HUES48 (cell line): Measurements from ENCODE around the gene EPS8L2.

Experiments used
- H3K27ac ChIP-seq: one replicate; pipeline ENCODE4 v1.7.0; 2013; ENCODE audit warnings: low read depth, low read length, inconsistent platforms
- H3K27me3 ChIP-seq: 2 replicates; pipeline ENCODE4 v1.6.1; 2013; ENCODE audit warnings: mild to moderate bottlenecking, low read length; ENCODE audit not compliant: control insufficient read depth, insufficient read depth
- H3K36me3 ChIP-seq: 2 replicates; pipeline ENCODE4 v1.6.1; 2013; ENCODE audit warnings: low read length; ENCODE audit not compliant: control insufficient read depth, insufficient read depth
- H3K4me1 ChIP-seq: 2 replicates; pipeline ENCODE4 v1.6.1; 2013; ENCODE audit warnings: mild to moderate bottlenecking, low read length; ENCODE audit not compliant: control insufficient read depth, insufficient read depth
- H3K4me3 ChIP-seq: 2 replicates; pipeline ENCODE4 v1.5.1; 2013; ENCODE audit warnings: mild to moderate bottlenecking, low read depth, low read length
- H3K9ac ChIP-seq: 2 replicates; pipeline ENCODE4 v1.6.1; 2013; ENCODE audit warnings: mild to moderate bottlenecking, low read depth, low read length, moderate library complexity
- H3K9me3 ChIP-seq: 2 replicates; pipeline ENCODE4 v1.6.1; 2013; ENCODE audit warnings: low read length; ENCODE audit not compliant: control insufficient read depth, insufficient read depth

EPS8L2 gene

DNA sequence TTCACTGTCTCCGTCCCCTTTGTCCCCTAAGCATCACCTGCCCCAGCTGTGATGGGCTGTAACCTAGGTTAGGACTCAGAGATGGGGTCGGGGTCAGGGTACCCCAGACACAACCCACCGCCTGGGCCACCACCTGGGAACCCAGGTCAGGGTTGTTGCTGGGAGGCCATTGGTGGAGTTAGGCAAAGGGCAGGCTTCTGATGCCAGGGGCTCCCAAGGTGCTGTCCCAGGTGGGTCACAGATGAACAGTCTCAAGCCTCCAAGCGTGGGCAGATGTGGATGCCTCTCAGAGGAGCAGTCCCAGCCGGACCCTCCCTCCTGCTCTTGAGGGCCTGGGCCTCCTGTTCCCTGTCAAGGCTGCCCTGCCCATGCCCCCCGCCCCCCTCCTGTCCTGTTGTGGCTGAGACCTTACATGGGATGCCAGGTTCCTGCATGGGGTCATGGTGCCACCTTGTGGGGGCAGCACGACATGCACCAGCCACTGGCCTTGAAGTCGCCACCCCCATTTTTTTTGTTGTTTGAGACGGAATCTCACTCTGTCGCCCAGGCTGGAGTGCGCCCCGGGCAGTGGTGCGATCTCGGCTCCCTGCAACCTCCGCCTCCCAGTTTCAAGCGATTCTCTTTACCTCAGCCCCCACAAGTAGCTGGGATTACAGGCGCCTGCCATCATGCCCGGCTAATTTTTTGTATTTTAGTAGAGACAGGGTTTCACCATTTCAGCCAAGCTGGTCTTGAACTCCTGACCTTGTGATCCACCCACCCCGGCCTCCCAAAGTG is 59.2 kb downstream of the EPS8L2 start:
- Histone ChIP-seq H3K27ac (no peak overlapping the region), H3K36me3 (peaks cover 73% of the 10 kb centered on the region), H3K9ac (no peak overlapping the region)

DNA sequence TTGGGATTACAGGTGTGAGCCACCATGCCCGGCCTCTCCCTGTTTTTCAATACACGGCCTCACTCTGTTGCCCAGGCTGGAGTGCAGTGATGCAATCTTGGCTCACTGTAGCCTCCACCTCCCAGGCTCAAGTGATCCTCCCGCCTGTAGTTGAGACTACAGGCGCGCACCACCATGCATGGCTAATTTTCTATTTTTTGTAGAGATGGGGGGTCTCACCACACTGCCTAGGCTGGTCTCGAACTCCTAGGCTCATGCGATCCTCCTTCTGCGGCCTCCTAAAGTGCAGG is 59.7 kb downstream of the EPS8L2 start:
- Histone ChIP-seq H3K27me3 (no peaks in the 10 kb centered on the region), H3K9me3 (no peaks in the 10 kb centered on the region), H3K4me3 (no peak overlapping the region), H3K36me3 (peaks cover 74% of the 10 kb centered on the region), H3K9ac (no peak overlapping the region), H3K4me1 (peaks cover 9% of the 10 kb centered on the region; the same call in 1 of the 2 replicates), H3K27ac (no peak overlapping the region)

More for the DNA sequence above, 59.2 kb downstream of the EPS8L2 start:
- Histone ChIP-seq H3K9me3 (no peaks in the 10 kb centered on the region), H3K4me1 (peaks cover 9% of the 10 kb centered on the region; the same call in 1 of the 2 replicates), H3K4me3 (no peak overlapping the region), H3K27me3 (no peaks in the 10 kb centered on the region)

DNA sequence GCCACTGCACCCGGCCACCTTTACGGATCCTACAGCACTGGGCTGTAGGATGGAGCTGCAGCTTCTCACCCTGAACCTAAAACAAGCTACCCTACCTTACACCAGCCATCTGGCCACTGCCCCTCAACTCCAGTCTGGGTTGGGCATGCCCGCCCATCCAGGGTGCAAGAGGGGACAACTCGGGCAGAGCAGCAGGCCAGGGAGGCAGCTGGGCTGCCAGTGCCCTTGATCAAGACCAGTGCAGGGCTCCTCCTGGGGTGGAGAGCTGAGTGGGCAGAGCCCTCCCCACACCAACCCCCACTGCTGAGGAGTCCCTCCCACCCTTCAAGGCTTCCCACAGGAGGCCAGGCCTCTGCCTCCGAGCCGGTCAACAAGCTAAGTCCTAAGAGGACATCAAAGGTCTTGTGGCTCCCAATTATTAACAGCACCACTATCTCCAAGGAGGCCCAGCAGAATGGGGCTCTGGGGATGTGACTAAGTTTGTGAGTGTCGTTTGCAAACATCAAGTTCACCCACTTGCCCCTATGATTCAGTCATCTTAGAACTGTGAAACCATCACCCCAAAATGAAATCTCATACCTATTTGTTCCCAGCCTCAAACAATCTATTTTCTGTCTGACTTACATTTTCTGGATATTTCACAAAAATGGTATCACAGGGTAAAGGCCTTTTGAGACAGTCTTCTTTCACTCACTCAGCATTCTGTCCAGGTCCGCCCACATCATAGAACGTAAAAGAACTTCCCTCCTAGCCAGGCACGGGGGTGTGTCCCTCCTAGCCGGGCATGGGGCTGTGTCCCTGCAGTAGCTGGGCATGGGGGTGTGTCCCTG is 60.3 kb downstream of the EPS8L2 start:
- Histone ChIP-seq H3K36me3 (peaks cover 74% of the 10 kb centered on the region), H3K27ac (no peak overlapping the region), H3K4me3 (no peak overlapping the region), H3K27me3 (no peaks in the 10 kb centered on the region), H3K9me3 (no peaks in the 10 kb centered on the region), H3K4me1 (peaks cover 9% of the 10 kb centered on the region; the same call in 1 of the 2 replicates), H3K9ac (no peak overlapping the region)

DNA sequence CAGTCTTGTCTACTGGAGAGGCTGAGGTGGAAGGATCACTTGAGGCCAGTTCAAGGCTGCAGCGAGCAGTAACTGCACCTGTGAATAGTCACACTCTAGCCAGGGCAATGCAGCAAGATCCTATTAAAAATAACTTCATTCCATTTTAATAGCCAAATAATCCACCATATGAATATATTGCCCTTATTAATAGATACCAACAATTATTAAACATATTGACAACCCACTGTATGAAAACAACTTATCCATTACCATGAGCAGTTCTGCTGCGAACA is 60.8 kb downstream of the EPS8L2 start:
- no peaks in the 10 kb centered on the region for H3K27me3 ChIP-seq
- H3K4me1 ChIP-seq: peaks cover 9% of the 10 kb centered on the region; the same call in 1 of the 2 replicates
- no peaks in the 10 kb centered on the region for H3K9me3 ChIP-seq
- H3K4me3 ChIP-seq: no peak overlapping the region
- H3K27ac ChIP-seq: no peak overlapping the region
- H3K36me3 ChIP-seq: peaks cover 73% of the 10 kb centered on the region
- no peak overlapping the region for H3K9ac ChIP-seq

DNA sequence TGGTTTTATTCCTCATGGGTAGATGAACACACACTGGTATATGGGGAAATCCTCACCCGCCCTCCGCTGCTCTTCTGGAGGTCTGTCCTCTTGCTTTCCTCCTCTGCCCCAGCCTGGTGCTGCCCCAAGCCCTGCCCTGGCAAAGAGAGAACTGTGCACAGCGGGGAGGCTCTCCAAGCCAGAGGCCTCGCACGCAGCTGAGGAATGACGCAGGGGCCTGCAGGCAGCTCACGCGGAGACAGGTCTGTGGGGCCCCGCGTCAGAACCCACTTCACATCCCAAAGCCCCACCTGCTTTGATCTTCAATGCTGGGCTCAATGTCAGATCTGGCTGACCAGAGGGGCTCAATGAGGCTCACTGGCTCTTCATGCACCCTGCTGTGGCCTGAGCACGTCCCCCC is 61.2 kb downstream of the EPS8L2 start:
- Histone ChIP-seq H3K27ac (no peak overlapping the region), H3K27me3 (no peaks in the 10 kb centered on the region), H3K36me3 (peaks cover 73% of the 10 kb centered on the region), H3K9ac (no peak overlapping the region), H3K4me1 (peaks cover 9% of the 10 kb centered on the region; the same call in 1 of the 2 replicates), H3K9me3 (no peaks in the 10 kb centered on the region), H3K4me3 (no peak overlapping the region)

DNA sequence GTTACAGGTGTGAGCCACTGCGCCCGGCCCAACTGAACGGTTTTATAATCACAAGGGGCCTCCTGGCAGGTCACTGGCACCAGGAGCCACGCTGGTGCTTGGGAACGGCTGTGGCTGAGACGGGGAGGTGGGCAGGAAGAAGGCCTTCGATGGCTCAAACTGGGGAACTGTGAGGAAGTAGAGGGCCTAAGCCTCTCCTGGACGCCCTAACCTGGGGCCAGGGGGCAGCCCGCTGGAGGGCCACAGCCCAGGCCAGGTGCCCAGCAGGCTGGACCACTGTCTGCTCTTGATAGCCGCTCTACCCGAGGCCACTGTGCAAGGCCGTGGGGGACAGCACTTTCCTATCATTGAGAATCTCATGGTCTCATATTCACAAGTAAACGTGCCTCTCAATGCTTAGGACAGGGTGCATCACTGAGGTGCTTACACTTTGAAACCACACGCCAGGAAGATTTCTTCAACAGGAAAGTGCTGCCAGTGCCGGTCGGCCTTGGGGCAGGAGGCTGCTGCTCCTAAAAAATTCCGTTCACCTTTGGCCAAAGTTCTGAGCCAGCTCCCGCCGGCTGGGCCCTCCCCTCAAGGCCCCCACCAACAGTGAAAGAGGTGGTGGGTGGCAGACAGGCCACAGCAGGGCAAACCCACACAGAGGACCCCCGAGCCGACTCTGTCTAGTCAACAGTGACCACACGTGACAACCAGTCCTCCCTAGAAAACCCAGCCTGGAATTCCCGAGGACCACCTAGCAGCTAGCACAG is 64.0 kb downstream of the EPS8L2 start:
- Histone ChIP-seq H3K27me3 (no peaks in the 10 kb centered on the region), H3K9ac (no peak overlapping the region), H3K4me1 (no peaks in the 10 kb centered on the region), H3K4me3 (no peak overlapping the region), H3K36me3 (peaks cover 68% of the 10 kb centered on the region), H3K9me3 (no peaks in the 10 kb centered on the region), H3K27ac (no peak overlapping the region)

DNA sequence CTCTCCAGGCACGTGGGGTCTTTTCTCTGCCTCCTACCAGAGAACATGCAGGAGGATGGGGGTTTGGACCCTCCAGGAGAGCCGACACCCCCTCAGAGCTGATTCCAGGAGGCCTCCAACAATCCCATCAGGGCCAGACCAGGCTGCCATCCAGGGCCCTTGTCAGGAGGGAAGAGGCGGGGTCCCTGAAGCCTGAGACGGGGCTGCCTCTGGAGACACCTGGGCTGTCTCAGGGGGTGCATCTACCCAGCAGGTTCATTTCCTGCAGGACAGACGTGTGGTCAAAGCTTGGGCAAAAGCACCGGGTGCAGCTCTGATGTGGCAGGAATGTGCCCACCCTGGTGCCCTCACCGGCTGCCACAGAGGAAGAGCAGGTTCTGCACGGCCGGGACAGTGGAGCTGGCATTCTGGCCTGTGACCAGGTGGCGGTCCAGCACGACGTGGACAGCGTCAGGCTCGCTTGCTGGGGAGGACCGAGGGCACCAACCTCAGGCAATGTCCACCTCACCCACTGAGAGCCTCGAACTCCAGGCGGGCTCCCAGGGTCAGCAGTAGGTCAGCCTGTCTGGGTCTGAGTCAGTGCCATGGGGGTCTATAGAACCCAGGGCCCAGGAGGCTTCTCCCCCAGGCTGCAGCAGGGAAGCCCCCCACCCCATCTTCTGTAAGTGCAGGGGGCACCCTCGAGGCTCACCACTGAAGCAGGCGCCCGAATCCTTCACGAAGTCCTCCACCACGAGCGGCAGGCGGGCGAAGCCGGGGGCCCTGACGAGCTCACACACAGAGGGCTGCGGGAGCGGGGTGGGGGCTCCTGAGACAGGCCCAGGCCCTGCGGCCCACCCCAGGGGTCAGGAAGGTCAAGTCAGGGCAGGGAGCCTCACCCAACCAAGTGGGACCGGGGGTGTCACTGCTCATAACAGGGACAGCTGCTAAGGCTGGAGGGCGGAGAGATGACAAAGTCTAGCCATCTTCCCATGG is 64.9 kb downstream of the EPS8L2 start:
- peaks cover 62% of the 10 kb centered on the region for H3K36me3 ChIP-seq
- no peaks in the 10 kb centered on the region for H3K27me3 ChIP-seq
- H3K4me3 ChIP-seq: no peak overlapping the region

DNA sequence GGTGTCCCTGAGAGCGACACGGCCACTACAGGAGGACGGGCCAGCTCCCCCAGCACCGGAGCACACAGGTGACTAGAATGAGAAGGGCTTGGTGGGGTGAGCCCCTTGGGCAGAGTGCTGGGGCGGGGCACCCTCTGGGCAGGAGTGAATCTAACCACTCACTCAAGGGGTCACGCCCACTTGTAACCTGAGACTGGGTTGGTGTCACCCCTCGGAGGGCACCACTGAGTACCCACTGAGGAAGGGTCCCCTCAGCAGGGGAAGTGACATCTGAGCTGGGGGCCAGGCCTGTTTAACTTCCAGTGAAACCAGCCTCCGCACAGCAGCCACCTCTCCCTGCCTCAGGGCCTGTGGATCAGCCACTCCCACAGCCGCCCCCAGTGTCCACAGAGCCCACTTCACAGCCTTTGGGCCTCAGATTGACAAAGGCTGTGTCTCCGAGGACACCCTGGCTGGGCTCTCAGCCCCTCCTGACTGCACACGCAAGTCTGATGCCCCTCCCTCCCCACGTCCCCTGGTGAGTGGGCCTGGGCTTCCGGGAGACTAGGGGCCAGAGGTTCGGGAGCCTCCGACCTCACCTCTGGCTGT is 65.7 kb downstream of the EPS8L2 start:
- Histone ChIP-seq H3K4me3 (no peak overlapping the region), H3K27me3 (no peaks in the 10 kb centered on the region), H3K36me3 (peaks cover 55% of the 10 kb centered on the region), H3K9me3 (no peaks in the 10 kb centered on the region), H3K9ac (no peak overlapping the region), H3K4me1 (no peaks in the 10 kb centered on the region), H3K27ac (no peak overlapping the region)

More for the DNA sequence above, 64.9 kb downstream of the EPS8L2 start:
- H3K9me3 ChIP-seq: no peaks in the 10 kb centered on the region
- no peak overlapping the region for H3K27ac ChIP-seq
- H3K9ac ChIP-seq: no peak overlapping the region
- no peaks in the 10 kb centered on the region for H3K4me1 ChIP-seq

DNA sequence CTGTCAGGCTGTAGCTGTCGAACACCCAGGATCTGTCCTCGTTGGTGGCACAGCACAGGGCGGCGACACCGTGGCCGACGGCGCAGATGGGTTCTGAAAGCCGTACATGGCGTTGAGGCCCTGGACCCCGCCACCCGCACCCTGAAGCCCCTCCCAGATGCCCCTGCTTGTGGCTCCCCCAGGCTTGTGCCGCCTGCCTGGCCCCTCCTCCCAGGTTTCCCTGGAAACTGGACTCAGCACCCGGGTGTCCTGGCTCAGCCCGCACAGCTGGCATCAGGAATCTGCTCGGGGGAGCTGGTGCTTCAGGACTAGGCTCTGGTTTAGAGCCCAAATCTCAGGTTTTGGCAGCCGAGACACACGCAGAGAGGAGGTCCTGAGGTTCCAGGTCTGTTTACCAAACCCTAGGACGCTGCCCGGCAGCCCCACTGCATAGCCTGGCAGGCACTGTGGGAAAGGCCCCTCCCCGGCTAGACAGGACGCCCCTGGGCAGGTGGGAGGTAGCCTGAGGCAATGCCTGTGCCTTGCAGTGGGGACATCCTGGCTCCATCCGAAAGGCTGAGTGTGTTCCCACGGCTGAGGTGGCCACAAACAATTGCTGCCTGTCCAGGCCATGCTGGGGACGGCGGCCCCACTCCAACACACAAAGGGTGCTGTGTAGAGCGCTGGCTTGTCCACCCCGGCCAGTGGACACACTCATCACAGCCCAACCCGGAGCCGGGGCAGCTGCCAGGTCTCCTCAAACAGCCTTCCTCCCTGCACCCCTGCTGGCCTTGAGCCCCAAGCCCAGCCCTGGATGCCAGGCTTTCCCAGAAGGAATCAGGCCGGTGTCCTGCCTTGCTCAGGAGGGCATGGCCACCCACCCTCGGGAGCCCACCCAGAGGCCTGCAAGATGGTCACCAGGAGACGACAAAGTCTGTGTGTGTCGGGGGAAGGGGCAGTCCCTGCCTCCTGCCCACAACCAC is 66.7 kb downstream of the EPS8L2 start:
- H3K4me3 ChIP-seq: no peak overlapping the region
- no peak overlapping the region for H3K9ac ChIP-seq
- H3K9me3 ChIP-seq: no peaks in the 10 kb centered on the region
- no peaks in the 10 kb centered on the region for H3K27me3 ChIP-seq
- no peaks in the 10 kb centered on the region for H3K4me1 ChIP-seq
- no peak overlapping the region for H3K27ac ChIP-seq
- H3K36me3 ChIP-seq: peaks cover 45% of the 10 kb centered on the region
